ENCODE measurements around the gene PHACTR1.
"Not testable (repeated sequence)": the region's sequence is repeated elsewhere in the genome, so short reads cannot be mapped to it uniquely, and the experiment has no call there.

PHACTR1 gene

DNA sequence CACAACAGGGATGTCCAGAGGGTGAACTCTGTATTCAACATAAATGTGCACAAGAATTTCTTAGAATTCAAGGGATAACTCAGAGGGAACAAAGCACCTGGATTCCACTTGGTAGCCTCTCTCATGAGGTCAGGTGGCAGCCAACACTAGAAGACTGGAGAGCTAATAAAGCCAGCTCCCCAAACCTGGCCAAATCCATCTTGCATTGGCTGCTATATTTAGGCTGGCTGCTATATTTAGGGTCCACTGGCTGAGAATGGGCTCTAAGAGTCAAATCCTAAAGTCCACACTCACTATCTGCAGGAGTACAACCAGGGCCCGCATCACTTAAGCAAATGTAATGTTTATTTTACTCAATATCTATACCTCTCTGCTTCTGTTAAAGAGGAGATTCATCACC is 591.8 kb downstream of the PHACTR1 start:
- H4K20me1 ChIP-seq, result no peaks in the 10 kb centered on the region
- H3K36me3 ChIP-seq, result peaks cover 50 to 90% (median 80%) of the 10 kb centered on the region in 11 experiments
- H3K27ac ChIP-seq, result peak overlapping the region in 9 of 11 experiments; percentile 35 to 71 (median 52); a peak in 15 of 22 replicates

DNA sequence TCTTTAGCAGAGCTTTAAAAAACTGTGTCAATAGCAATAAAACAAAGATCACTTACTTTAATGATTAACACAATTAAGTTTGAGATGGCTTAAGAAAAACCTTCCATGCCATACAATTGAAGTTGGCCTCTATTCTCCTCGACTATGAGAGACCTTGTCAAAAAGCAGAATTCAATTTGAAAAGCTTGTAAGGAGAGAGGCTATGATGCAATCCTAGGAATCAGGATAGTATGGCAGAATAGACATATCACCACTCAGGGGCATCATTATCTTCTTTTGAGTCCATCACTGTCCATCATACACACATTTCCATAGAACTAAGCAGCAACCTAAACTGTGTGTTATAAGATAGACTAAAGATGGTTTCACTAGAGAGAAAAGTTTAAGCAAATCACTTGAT is 594.6 kb downstream of the PHACTR1 start:
- H3K9ac ChIP-seq, result no peak overlapping the region
- no peaks in the 10 kb centered on the region for H3K27me3 ChIP-seq
- no peaks in the 10 kb centered on the region for H3K9me3 ChIP-seq (replicated peaks in 1 of 11)
- H3K36me3 ChIP-seq, result peaks cover 74 to 100% (median 91%) of the 10 kb centered on the region in 11 experiments
- no peak for TF ChIP-seq Cebpa-rat (IDR thresholded peaks at IDR 0.05)
- H4K20me1 ChIP-seq, result no peaks in the 10 kb centered on the region
- peaks cover 5 to 26% (median 20%) of the 10 kb centered on the region in 10 experiments; a peak in 15 of 20 replicates for H3K4me1 ChIP-seq
- H3K4me3 ChIP-seq, result no peak overlapping the region
- H3K4me2 ChIP-seq, result no peak overlapping the region
- H3K27ac ChIP-seq, result no peak overlapping the region

More for the DNA sequence above, 591.8 kb downstream of the PHACTR1 start:
- Histone ChIP-seq H3K4me1 (peaks cover 31 to 53% (median 46%) of the 10 kb centered on the region in 10 experiments), H3K4me2 (peak overlapping the region in 6 of 11 experiments; percentile 5 to 57 (median 36); a peak in 12 of 22 replicates), H3K27me3 (no peaks in the 10 kb centered on the region), H3K4me3 (no peak overlapping the region), H3K9ac (peak overlapping the region in 1 of 11 experiments; percentile 22; a peak in 2 of 22 replicates), H3K9me3 (replicated peaks in 1 of 11) (no peaks in the 10 kb centered on the region)
- TF ChIP-seq Cebpa-rat (IDR thresholded peaks at IDR 0.05), result no peak

DNA sequence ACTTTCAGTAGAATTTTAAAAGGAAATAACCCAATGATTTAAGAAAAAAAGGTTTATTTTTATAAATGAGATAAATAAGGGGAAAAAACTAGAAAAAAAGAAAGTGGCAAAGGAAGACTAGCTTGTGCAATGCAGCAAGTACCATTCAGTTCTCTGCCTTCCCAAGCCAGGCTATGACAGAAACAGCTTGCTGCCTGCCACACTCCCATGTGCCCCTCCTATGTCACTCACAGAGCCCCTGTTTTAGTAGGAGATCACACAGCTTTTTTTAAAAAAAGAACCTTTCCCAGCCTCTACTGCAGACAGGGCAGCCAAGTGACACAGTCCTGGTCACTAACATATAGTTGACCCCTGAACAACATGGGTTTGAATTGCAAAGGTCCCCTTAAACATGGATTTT is 598.2 kb downstream of the PHACTR1 start:
- Histone ChIP-seq H3K27ac (no peak overlapping the region), H3K4me1 (no peaks in the 10 kb centered on the region), H3K4me3 (no peak overlapping the region), H3K27me3 (no peaks in the 10 kb centered on the region), H4K20me1 (no peaks in the 10 kb centered on the region), H3K9me3 (replicated peaks in 1 of 11) (no peaks in the 10 kb centered on the region), H3K36me3 (peaks cover 82 to 100% (median 95%) of the 10 kb centered on the region in 11 experiments), H3K4me2 (no peak overlapping the region), H3K9ac (no peak overlapping the region)
- TF ChIP-seq Cebpa-rat (IDR thresholded peaks at IDR 0.05), result no peak

DNA sequence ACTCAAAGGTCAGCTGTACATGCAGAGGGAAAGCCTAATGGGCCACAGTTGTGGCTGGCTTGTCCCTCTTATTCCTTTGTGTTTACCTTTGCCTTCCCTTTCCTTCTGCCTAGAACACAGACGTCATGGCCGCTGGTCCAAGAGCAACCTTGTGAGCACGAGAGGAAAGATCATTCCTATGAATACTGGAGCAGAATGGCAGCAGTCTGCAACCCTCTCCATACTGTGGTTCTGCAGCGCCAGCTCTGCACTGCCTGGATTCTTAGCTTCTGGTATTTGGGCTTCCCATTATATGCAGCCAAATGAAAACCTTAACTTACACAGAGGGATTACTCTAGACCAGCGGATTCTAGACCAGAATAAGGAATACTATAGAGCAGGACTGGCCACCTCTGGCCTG is 599.3 kb downstream of the PHACTR1 start:
- H3K36me3 ChIP-seq, result peaks cover 88 to 100% (median 98%) of the 10 kb centered on the region in 11 experiments
- H3K4me3 ChIP-seq, result no peak overlapping the region
- no peaks in the 10 kb centered on the region for H3K27me3 ChIP-seq
- TF ChIP-seq Cebpa-rat (IDR thresholded peaks at IDR 0.05), result no peak
- no peak overlapping the region for H3K4me2 ChIP-seq
- H3K9ac ChIP-seq, result no peak overlapping the region
- no peaks in the 10 kb centered on the region for H3K4me1 ChIP-seq
- no peaks in the 10 kb centered on the region for H3K9me3 ChIP-seq (replicated peaks in 1 of 11)
- H4K20me1 ChIP-seq, result no peaks in the 10 kb centered on the region
- no peak overlapping the region for H3K27ac ChIP-seq

DNA sequence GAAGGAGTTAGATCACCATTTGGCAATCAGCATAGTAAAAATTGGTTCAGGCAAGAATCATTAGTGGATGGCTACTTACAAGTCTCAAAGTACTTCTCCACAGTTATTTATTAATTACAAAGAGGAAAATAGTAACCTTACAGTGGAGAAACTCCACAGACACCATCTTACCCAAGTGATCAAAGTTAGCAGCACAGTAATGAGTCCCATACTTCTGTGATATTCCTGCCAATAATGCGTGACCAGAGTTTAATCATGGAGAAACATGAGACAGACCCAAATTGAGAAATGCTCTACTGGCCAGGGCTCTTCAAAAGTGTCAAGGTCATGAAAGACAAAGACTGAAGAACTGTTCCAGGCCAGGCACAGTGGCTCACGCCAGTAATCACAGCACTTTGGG is 602.3 kb downstream of the PHACTR1 start:
- TF ChIP-seq Cebpa-rat (IDR thresholded peaks at IDR 0.05), result no peak
- Histone ChIP-seq H3K4me3 (no peak overlapping the region), H4K20me1 (no peaks in the 10 kb centered on the region), H3K9me3 (replicated peaks in 1 of 11) (no peaks in the 10 kb centered on the region), H3K27me3 (no peaks in the 10 kb centered on the region), H3K9ac (no peak overlapping the region), H3K4me2 (no peak overlapping the region), H3K36me3 (peaks cover 95 to 100% (median 99%) of the 10 kb centered on the region in 11 experiments), H3K4me1 (peaks cover 0 to 2% (median 0%) of the 10 kb centered on the region in 10 experiments; a peak in 1 of 20 replicates), H3K27ac (no peak overlapping the region)

DNA sequence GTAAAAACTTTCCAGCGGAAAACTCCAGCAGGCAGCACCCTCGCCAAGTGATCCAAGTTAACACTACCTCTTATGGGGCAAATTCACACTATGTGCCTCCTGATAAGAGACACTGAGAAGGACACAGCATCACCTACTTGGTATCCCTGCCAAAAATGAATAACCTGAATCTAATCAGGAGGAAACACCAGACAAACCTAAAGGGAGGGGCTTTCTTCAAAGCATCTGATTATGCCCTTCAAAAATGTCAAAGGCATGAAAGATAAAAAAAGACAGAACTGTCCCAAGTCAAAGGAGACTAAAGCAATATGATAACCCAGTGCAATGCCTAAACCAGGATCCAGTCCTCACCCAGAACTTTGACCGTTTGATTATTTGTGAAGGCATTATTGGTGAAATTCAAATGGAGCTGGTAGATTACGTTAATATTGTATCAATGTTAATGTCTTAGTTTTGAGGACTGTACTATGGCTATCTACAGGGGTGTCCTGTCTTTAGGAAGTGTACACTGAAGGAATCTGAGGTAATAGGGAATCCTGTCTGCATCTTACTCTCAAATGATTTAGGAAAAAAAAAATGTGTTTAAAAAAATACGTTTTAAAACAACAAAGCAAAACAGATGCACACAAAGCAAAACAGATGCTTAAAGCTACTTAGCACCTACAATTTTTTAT is 603.5 kb downstream of the PHACTR1 start:
- H3K9me3 ChIP-seq (replicated peaks in 1 of 11), result no peaks in the 10 kb centered on the region
- no peak overlapping the region for H3K9ac ChIP-seq
- H3K36me3 ChIP-seq, result peaks cover 97 to 100% (median 100%) of the 10 kb centered on the region in 11 experiments
- H4K20me1 ChIP-seq, result no peaks in the 10 kb centered on the region
- H3K4me1 ChIP-seq, result peaks cover 0 to 14% (median 1%) of the 10 kb centered on the region in 10 experiments; a peak in 6 of 20 replicates
- no peak for TF ChIP-seq Cebpa-rat (IDR thresholded peaks at IDR 0.05)
- H3K4me2 ChIP-seq, result no peak overlapping the region
- H3K4me3 ChIP-seq, result no peak overlapping the region
- H3K27me3 ChIP-seq, result no peaks in the 10 kb centered on the region
- no peak overlapping the region for H3K27ac ChIP-seq

DNA sequence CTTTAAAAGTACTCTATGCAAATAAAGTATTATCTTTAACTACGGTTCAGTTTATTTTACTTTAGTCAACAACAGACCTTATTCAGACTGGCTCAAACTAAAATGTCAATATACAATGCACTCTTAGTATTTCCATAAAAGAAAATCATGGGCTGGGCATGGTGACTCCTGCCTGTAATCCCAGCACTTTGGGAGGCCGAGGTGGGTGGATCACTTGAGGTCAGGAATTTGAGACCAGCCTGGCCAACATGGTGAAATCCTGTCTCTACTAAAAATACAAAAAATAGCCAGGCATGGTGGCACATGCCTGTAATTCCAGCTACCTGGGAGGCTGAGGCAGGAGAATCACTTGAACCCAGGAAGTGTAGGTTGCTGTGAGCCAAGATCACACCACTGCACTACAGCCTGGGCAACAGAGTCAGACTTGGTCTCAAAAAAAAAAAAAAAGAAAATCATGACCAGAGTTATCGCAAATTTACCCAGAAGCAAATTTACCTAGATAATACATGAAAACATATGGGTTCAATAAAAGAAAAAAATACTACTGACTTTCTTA is 609.5 kb downstream of the PHACTR1 start:
- H3K9me3 ChIP-seq (replicated peaks in 1 of 11); H4K20me1 ChIP-seq; H3K27me3 ChIP-seq: not testable (repeated sequence)
- Histone ChIP-seq H3K4me3 (peak overlapping the region in 3 of 10 experiments; percentile 68 to 92 (median 85); a peak in 3 of 20 replicates), H3K4me2 (peak overlapping the region; percentile 41 to 97 (median 88); a peak in 19 of 22 replicates), H3K27ac (peak overlapping the region in 1 of 11 experiments; percentile 90; a peak in 2 of 22 replicates), H3K4me1 (peaks cover 22 to 50% (median 33%) of the 10 kb centered on the region in 10 experiments), H3K36me3 (peaks cover 44 to 54% (median 48%) of the 10 kb centered on the region in 11 experiments), H3K9ac (peak overlapping the region in 6 of 11 experiments; percentile 16 to 94 (median 86); a peak in 7 of 22 replicates)

DNA sequence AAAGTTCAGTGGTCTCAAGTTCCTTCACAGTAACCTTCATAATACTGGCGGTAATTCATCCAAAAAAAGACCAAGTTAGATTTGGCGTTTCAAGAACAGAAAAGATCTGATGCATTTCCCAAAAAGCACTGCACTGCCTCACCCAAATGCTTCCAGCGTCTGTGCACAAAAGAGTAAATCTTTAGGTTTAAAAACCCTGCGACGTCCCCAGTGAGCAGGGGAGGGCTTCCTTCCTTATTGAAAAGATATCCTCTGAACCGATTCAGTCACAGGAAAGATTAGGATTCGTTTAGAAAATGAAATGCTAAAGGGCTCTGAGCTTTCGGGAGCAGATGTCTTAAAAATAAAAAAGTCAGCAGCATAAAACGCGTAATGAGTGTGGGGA is 611.1 kb downstream of the PHACTR1 start:
- no peak for TF ChIP-seq Cebpa-rat (IDR thresholded peaks at IDR 0.05)
- peak overlapping the region; percentile 68 to 96 (median 86) for H3K4me3 ChIP-seq
- peaks cover 28 to 38% (median 34%) of the 10 kb centered on the region in 11 experiments for H3K36me3 ChIP-seq
- H3K4me2 ChIP-seq, result peak overlapping the region; percentile 70 to 97 (median 88)
- no peaks in the 10 kb centered on the region for H3K27me3 ChIP-seq
- peak overlapping the region; percentile 85 to 94 (median 89) for H3K9ac ChIP-seq
- peaks cover 22 to 50% (median 33%) of the 10 kb centered on the region in 10 experiments for H3K4me1 ChIP-seq
- H4K20me1 ChIP-seq, result no peaks in the 10 kb centered on the region
- H3K9me3 ChIP-seq (replicated peaks in 1 of 11), result no peaks in the 10 kb centered on the region
- peak overlapping the region; percentile 78 to 96 (median 90); a peak in 21 of 22 replicates for H3K27ac ChIP-seq

DNA sequence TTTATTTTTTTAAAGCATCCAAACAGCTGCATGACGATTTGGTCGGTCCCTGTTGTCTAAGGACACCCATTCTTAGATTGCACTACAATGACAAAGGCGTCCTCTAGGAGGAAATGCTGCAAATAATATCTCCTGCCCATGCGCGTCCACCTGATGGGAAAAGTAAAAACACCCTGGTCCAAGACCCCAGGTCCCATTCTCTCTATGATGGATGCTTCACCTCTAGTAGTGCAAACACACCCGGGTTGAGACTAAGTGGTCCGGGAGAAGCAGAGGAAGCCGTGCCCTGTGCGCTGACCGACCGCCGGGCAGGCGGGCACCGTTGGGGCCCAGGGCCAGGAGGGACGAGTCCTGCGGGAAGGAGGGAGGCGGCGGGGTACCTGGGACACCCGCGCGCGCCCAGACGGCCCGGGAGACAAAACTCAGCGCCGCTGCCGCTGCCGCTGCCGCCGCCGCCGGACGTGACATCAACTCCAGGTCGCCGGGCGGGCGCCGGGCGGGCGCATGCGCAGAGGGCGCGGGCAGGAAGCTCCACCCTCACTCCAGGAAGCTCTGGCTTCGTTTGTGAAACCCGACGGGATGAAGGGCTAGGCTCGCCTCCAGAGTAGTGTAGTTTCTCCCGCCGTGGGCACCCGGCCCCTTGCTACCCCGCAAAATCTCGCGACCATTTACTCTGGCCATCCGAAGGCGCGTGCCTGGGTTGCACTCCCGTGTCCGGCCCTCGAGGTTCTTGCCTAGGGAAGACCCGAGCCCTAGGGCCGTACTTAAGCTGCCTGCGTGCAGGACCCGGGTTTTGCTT is 611.7 kb downstream of the PHACTR1 start, which contains the start of gene TBC1D7:
Gene TBC1D7 (minus strand): TSS at position 462 of the 799 bp plus-strand sequence. CDS start 1,639 bp downstream, outside the sequence.
- H3K27ac ChIP-seq, result peak within 1 kb of the TSS; percentile 78 to 96 (median 90)

More for the DNA sequence above, 611.7 kb downstream of the PHACTR1 start, which contains the start of gene TBC1D7:
- Histone ChIP-seq H4K20me1 (no peaks in the 10 kb centered on the region), H3K4me1 (peaks cover 22 to 50% (median 33%) of the 10 kb centered on the region in 10 experiments), H3K36me3 (peaks cover 22 to 32% (median 28%) of the 10 kb centered on the region in 11 experiments), H3K9ac (peak within 1 kb of the TSS; percentile 85 to 94 (median 89)), H3K27me3 (no peaks in the 10 kb centered on the region), H3K4me3 (peak within 1 kb of the TSS; percentile 68 to 96 (median 86)), H3K9me3 (replicated peaks in 1 of 11) (no peaks in the 10 kb centered on the region), H3K4me2 (peak within 1 kb of the TSS; percentile 85 to 97 (median 88))
- no peak for TF ChIP-seq Cebpa-rat (IDR thresholded peaks at IDR 0.05)
